Midbrain (tissue), 1 donor: ENCODE measurements around the gene WDR81.
"Not testable (repeated sequence)": the region's sequence is repeated elsewhere in the genome, so short reads cannot be mapped to it uniquely, and the experiment has no call there.

Experiments
- DNase-seq: peaks from one replicate; lab custom pipeline; 2025; lab: John Stamatoyannopoulos, UW

The WDR81 gene

DNA sequence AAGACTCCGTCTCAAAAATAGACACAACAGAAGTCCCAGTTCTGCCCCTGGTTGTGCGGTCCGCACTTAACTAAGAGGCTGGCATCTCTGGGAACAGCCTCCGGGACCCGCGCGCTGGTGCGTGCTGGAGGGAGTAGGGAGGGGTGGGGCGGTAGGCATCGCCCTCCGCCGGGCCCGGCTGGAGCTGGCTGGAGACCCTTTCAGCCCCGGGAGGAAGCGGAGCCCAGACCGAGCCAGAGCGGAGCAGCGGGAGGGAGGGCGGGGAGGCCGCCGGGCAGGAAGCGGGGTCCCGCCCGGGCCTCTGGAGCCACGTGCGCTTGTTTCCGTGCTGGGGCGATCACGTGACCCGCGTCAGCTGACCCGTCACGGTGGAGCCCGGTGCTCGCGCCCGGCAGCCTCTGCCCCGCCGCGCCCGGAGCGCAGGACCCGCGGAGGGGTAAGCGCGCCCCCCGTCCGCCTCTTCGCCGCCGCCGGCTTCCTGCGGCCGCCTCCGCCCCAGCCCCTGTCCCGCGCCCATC, at the start of gene WDR81:
WDR81 (plus strand) TSS at position 354 of the 518 bp plus-strand sequence. CDS start 256 bp downstream, outside the sequence.
- DNase-seq = peak; percentile 89

DNA sequence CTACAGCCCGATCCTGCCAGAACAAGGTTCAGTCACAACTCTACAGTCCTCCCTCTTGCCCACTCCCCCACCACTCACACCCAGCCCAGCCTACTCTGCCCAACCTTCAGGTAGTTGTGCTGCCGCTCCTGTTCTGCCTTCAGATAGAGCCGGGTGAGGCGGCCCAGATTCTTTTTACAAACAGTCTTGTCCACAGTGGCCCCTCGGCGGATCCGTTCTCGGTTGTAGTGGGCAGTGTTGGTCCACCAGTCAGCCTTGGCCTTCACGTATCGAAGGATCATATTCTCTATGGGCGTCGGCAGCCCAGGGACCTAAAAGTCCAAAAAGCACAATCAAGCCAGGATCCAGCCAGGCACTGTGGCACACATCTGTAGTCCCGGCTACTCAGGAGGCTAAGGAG, 48.1 kb upstream of the WDR81 start:
- no peak for DNase-seq

GRCh38 chr17:1683459-1683858, 41.0 kb upstream of the WDR81 start:
- DNase-seq = peak; percentile 0

DNA sequence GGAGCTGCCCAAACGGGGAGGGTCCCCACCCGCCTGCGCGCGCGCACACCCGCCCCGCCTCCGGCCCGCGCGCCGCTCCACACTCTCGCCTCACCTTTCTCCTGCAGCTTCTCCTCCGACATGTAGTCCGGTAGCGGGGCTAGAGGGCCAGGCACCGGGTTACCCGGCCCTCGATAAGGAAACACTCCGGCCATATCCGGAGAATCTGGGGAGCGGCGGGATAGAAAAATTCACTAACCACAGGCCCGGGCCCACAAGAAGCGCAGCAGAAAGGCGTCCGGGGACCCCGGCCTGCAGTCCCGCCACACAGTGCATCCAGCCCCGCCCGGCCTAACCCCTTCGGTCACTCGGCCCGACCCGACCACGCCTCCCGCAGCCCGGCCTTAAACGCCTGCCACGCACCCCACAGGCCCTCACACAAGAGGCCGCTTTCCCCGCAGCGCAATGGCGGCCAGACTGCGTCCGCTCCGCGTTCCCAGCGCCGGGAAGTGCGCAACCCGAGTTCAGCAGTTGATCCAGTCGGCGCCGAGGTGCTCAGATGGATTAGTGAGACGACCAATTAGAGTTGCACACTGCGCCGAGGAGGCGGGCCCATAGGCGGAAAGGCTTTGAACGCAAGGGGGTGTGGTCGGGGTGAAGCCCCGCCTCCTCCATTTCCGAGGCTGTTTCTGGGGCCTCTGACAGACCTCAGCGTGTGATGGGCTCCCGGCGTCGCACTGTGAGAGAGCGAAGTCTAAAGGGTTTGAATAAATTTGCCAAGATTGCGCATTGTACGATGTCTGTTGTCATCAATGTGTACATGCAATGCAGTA, 39.9 kb upstream of the WDR81 start, which contains the start of gene PRPF8:
PRPF8 (minus strand) TSS at position 490 of the 812 bp plus-strand sequence; CDS start at position 194, 296 bp downstream.
- DNase-seq = peak; percentile 98

- no peak for DNase-seq
Measured at GRCh38 chr17:1686086-1686485, 38.4 kb upstream of the WDR81 start.

DNA sequence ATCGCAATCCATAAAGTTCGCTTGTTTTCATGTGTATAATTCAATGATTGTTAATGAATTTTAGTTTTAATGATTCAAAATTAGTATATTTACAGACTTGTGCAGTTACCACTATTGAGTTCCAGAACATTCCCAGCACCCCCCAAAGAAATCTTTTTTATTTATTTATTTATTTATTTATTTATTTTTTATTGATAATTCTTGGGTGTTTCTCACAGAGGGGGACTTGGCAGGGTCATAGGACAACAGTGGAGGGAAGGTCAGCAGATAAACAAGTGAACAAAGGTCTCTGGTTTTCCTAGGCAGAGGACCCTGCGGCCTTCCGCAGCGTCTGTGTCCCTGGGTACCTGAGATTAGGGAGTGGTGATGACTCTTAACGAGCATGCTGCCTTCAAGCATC, 36.1 kb upstream of the WDR81 start:
- DNase-seq = not testable (repeated sequence)

DNA sequence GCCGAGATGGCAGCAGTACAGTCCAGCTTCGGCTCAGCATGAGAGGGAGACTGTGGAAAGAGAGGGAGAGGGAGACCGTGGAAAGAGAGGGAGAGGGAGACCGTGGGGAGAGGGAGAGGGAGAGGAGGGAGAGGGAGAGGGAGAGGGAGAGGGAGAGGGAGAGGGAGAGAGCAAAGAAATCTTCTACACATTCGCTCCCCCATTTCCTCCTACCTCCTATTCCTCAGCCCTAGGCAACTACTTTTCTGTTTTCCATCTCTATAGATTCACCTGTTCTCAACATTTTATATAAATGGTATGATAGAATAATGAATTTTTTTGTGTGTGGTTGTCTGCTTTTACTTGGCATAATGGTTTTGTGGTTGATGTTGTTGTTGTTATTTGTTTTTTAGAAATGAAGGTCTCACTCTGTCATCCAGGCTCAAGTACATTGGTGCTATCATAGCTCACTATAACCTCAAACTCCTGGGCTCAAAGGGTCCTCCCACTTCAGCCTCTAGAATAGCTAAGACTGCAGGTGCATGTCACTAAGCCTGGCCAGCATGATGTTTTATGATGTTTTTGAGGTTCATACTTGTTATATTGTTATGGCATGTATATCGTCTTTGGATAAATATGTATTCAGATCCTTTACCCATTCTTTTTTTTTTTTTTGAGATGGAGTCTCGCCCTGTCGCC, 33.8 kb upstream of the WDR81 start:
- DNase-seq = no peak

DNA sequence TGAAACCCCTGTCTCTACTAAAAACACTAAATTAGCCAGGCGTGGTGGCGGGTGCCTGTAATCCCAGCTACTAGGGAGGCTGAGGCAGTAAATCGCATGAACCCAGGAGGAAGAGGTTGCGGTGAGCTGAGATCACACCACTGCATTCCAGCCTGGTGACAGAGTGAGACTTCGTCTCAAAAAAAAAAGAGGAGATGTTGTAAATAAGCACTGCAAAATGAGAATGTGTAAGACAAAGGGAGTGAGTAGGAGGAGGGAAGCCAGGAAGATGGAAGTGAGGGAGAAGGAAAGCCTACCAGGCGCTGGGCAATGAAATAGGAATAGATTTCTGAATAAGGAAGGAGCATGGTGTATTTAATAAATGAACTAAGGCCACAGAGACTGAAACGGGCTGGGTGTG, 31.2 kb upstream of the WDR81 start:
- no peak for DNase-seq

- DNase-seq = no peak
Measured at GRCh38 chr17:1695365-1695764, 29.1 kb upstream of the WDR81 start.

DNA sequence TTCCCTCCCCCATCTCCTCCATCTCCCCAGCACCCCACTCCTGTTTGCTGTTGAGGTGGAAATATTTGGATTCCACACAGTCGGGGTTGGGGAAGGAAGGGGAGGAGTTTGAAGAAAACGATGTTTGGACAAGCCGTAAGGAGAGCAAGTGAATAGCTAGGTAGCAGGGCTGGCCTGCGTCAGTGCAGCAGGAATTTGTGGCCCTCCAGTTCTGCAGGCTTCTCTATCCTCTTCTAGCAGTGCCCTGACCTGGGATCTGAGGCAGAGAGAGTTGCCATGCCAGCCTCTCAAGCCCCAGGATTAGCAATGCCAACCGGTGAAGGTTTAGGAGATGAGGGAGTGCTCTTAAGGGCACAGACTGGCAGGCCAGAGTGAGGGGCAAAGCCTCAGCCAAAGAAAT, 26.8 kb upstream of the WDR81 start:
- DNase-seq = no peak

DNA sequence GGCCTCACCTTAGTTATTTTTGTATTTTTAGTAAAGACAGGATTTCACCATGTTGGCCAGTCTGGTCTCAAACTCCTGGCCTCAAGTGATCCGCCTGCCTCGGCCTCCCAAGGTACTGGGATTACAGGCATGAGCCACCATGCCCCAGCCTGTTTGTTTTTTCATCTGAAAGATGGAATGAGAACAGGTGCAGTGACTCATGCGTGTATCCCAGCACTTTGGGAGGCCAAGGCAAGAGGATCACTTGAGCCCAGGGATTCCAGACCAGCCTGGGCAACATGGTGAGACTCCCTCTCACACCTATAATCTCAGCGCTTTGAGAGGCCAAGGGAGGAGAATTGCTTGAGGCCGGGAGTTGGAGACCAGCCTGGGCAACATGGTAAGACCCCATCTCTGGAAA, 24.6 kb upstream of the WDR81 start:
- not testable (repeated sequence) for DNase-seq

- no peak for DNase-seq
Measured at GRCh38 chr17:1703063-1703462, 21.4 kb upstream of the WDR81 start.

GRCh38 chr17:1705004-1705403, 19.5 kb upstream of the WDR81 start:
- DNase-seq = no peak

DNA sequence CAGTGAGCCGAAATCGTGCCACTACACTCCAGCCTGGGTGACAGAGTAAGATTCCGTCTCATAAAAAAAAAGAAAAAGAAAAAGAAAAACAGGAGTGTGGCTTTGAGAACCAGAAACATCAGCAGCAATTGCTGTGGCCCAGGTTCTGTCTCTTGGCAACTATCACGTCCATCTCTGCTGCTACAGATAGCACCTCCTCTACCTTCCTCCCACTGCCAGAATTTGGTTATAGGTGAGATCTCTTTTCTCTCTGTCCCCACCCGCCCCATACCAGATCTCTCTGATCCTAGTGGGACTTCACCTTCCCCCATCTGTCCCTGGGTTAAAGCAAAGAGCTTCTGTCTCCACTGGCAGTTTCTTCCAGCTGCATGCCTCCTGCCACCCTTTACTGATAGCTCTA, 17.4 kb upstream of the WDR81 start:
- no peak for DNase-seq

DNA sequence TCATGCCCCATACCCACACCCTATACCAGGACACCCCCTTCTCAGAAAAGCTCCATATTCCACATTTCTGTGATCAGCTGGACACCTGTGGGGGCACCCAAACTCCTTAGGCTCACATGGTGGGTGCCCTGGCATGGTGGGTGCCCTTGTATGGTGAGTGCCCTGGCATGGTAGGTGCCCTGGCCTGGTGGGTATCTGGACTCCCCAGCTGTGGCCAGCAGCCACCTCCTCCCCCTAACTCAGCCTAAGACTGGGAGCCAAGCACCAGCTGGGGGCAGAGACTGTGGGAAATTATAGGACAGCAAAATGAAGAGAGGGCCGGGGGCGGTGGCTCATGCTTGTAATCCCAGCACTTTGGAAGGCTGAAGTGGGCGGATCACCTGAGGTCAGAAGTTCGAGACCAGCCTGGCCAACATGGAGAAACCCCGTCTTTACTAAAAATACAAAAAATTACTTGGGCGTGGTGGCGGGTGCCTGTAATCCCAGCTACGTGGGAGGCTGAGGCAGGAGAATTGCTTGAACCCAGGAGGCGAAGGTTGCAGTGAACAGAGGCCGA, 15.6 kb upstream of the WDR81 start:
- DNase-seq = not testable (repeated sequence)

- no peak for DNase-seq
Measured at GRCh38 chr17:1709403-1709951, 15.0 kb upstream of the WDR81 start.

GRCh38 chr17:1709971-1710806, 14.3 kb upstream of the WDR81 start, which contains the start of gene TLCD2:
TLCD2 (minus strand) TSS chr17:1710377; CDS start chr17:1710242, 135 bp downstream.
- DNase-seq = no peak

GRCh38 chr17:1710807-1711553, 13.5 kb upstream of the WDR81 start:
- DNase-seq = no peak

- DNase-seq = no peak
Measured at GRCh38 chr17:1711804-1712203, 12.7 kb upstream of the WDR81 start.

DNA sequence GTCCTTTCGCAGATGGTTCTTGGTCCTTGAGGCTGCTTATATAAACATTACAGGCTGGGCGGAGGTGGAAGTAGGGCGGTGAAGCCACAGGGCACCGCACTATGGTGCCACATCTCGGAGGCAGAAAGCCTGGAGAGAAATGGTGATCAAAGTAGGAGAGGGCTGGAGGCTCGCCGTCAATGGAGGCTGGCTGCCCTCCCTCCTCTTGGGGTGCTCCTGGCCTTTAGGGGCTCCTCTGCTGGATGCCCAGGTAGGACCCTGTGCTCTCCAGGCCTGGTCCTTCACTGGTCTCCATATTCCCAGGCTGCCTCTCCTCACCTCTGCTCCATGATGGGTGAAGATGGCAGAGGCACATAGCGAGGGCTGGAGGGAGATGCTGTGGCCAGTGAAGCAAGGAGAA, 12.2 kb upstream of the WDR81 start:
- no peak for DNase-seq
